Measurements from ENCODE around the gene FAM25G.

- TF ChIP-seq JUN (IDR thresholded peaks at IDR 0.05; ENCODE audit: borderline replicate concordance, insufficient read depth, insufficient read length, low read depth) (no peak), POLR2AphosphoS5 (IDR thresholded peaks at IDR 0.05; ENCODE audit: insufficient read depth, low read depth, low read length) (no peak), GATA2 (IDR thresholded peaks at IDR 0.05; ENCODE audit: insufficient read depth, insufficient read length, low read depth, low read length) (no peak), POLR2A (IDR thresholded peaks at IDR 0.05; ENCODE audit: low read depth, low read length) (no peak), MYC (IDR thresholded peaks at IDR 0.05; ENCODE audit: low read depth, low read length) (no peak), EZH2 (IDR thresholded peaks at IDR 0.05; ENCODE audit: borderline replicate concordance, low read depth, low read length, severe bottlenecking) (no peak), FOS (IDR thresholded peaks at IDR 0.05; ENCODE audit: borderline replicate concordance, insufficient read depth, low read length) (no peak)
- TF ChIP-seq, protein P1, sequence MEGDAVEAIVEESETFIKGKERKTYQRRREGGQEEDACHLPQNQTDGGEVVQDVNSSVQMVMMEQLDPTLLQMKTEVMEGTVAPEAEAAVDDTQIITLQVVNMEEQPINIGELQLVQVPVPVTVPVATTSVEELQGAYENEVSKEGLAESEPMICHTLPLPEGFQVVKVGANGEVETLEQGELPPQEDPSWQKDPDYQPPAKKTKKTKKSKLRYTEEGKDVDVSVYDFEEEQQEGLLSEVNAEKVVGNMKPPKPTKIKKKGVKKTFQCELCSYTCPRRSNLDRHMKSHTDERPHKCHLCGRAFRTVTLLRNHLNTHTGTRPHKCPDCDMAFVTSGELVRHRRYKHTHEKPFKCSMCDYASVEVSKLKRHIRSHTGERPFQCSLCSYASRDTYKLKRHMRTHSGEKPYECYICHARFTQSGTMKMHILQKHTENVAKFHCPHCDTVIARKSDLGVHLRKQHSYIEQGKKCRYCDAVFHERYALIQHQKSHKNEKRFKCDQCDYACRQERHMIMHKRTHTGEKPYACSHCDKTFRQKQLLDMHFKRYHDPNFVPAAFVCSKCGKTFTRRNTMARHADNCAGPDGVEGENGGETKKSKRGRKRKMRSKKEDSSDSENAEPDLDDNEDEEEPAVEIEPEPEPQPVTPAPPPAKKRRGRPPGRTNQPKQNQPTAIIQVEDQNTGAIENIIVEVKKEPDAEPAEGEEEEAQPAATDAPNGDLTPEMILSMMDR (IDR thresholded peaks at IDR 0.05; ENCODE audit: extremely low read depth in 1 of 2, insufficient read depth in 1 of 2, low read depth in 1 of 2, low read length in 2 of 2) = no peak
- TF ChIP-seq, protein P2, sequence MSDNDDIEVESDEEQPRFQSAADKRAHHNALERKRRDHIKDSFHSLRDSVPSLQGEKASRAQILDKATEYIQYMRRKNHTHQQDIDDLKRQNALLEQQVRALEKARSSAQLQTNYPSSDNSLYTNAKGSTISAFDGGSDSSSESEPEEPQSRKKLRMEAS (IDR thresholded peaks at IDR 0.05; ENCODE audit: insufficient read depth, insufficient read length) = no peak
These were observed 37.3 kb downstream of the FAM25G start for GRCh38 chr10:47454008-47454779.
